SU-DHL-6 (cell line): ENCODE data around the gene GUCY1A1.

Source experiments
- H2AFZ ChIP-seq: fragments of 200-600 bp; sonication (generic); 2 replicates; pipeline ENCODE4 v1.6.1; 2014; ENCODE audit warnings: low read depth, mild to moderate bottlenecking, moderate library complexity, mixed read lengths, antibody characterized with exemption, low read length; ENCODE audit not compliant: severe bottlenecking
- H3F3A ChIP-seq: fragments of 200-600 bp; shearing (Covaris generic); 2 replicates; pipeline ENCODE4 v1.6.0; 2016; ENCODE audit warnings: antibody characterized with exemption, mild to moderate bottlenecking; ENCODE audit not compliant: insufficient read depth
- H3K27ac ChIP-seq: fragments of 200-600 bp; sonication (generic); 2 replicates; pipeline ENCODE4 v1.5.1; 2016; ENCODE audit warnings: low read depth, mild to moderate bottlenecking, low read length, moderate library complexity, mixed read lengths
- H3K27me3 ChIP-seq: fragments of 200-600 bp; sonication (generic), shearing (Covaris generic); 2 replicates; pipeline ENCODE4 v1.6.0; 2014; ENCODE audit warnings: mild to moderate bottlenecking, low read length
- H3K36me3 ChIP-seq: fragments of 200-600 bp; sonication (generic); 2 replicates; pipeline ENCODE4 v1.6.1; 2014; ENCODE audit warnings: mild to moderate bottlenecking, low read length, mixed read lengths
- H3K4me2 ChIP-seq: fragments of 300-600, 200-600 bp; shearing (Covaris generic), sonication (generic); 2 replicates; pipeline ENCODE4 v1.6.0; 2014; ENCODE audit warnings: low read length, low read depth, mild to moderate bottlenecking; ENCODE audit not compliant: poor library complexity, severe bottlenecking
- H3K4me3 ChIP-seq: fragments of 200-600 bp; sonication (generic); 2 replicates; pipeline ENCODE4 v1.5.1; 2014; ENCODE audit warnings: antibody characterized with exemption, low read length, mild to moderate bottlenecking, mixed read lengths; ENCODE audit not compliant: insufficient read depth, poor library complexity, severe bottlenecking
- H3K79me2 ChIP-seq: fragments of 200-600 bp; sonication (generic); 2 replicates; pipeline ENCODE4 v1.6.1; 2014; ENCODE audit warnings: mild to moderate bottlenecking, low read length, moderate library complexity; ENCODE audit not compliant: insufficient read depth
- H3K9ac ChIP-seq: fragments of 200-600 bp; sonication (generic); 2 replicates; pipeline ENCODE4 v1.7.0; 2014; ENCODE audit warnings: mild to moderate bottlenecking, low read length
- H3K9me2 ChIP-seq: fragments of 200-600 bp; sonication (generic); replicated peaks from 2 replicates; pipeline ENCODE4 v1.6.1; 2014; ENCODE audit warnings: low read length; ENCODE audit not compliant: insufficient read depth
- H3K9me3 ChIP-seq: fragments of 200-600 bp; sonication (generic); 2 replicates; pipeline ENCODE4 v1.6.1; 2014; ENCODE audit warnings: low read length, mixed read lengths; ENCODE audit not compliant: insufficient read depth
- H4K20me1 ChIP-seq: fragments of 200-600 bp; sonication (generic); 2 replicates; pipeline ENCODE4 v1.6.1; 2014; ENCODE audit warnings: low read depth, mild to moderate bottlenecking, antibody characterized with exemption, low read length, moderate library complexity, mixed read lengths
- CTCF ChIP-seq: fragments of 200-600 bp; sonication (generic); IDR thresholded peaks from one replicate; pipeline ENCODE4 v1.5.1; 2017; ENCODE audit warnings: antibody characterized with exemption, mild to moderate bottlenecking, low read length, moderate library complexity; ENCODE audit not compliant: insufficient read depth, poor library complexity, severe bottlenecking
- EZH2phosphoT487 ChIP-seq: fragments of 200-600 bp; sonication (generic), shearing (Covaris generic); conservative IDR thresholded peaks from 2 replicates; pipeline ENCODE4 v1.6.1; 2018; ENCODE audit warnings: mild to moderate bottlenecking, antibody characterized with exemption, low read length, moderate library complexity, mixed read lengths

Gene GUCY1A1

GRCh38 chr4:155708782-155709181 is 42.1 kb downstream of the GUCY1A1 start:
- Histone ChIP-seq H3K27ac (no peak overlapping the region), H3F3A (no peaks in the 10 kb centered on the region)
- TF ChIP-seq CTCF (no peak), EZH2phosphoT487 (no peak)

GRCh38 chr4:155709918-155710317 is 43.3 kb downstream of the GUCY1A1 start:
- Histone ChIP-seq H2AFZ (no peak overlapping the region), H3K9me2 (no peaks in the 10 kb centered on the region), H3K9me3 (no peaks in the 10 kb centered on the region), H3K4me2 (no peak overlapping the region), H3K27me3 (no peaks in the 10 kb centered on the region), H3K9ac (no peak overlapping the region), H3K27ac (no peak overlapping the region), H3K36me3 (no peaks in the 10 kb centered on the region), H3F3A (no peaks in the 10 kb centered on the region), H4K20me1 (no peaks in the 10 kb centered on the region), H3K79me2 (no peaks in the 10 kb centered on the region), H3K4me3 (no peak overlapping the region)
- TF ChIP-seq EZH2phosphoT487 (no peak), CTCF (no peak)

More at GRCh38 chr4:155708782-155709181, 42.1 kb downstream of the GUCY1A1 start:
- no peaks in the 10 kb centered on the region for H4K20me1 ChIP-seq
- H3K4me2 ChIP-seq = no peak overlapping the region
- H3K36me3 ChIP-seq = no peaks in the 10 kb centered on the region
- H3K9ac ChIP-seq = no peak overlapping the region
- no peaks in the 10 kb centered on the region for H3K9me3 ChIP-seq
- H3K79me2 ChIP-seq = no peaks in the 10 kb centered on the region
- H3K27me3 ChIP-seq = no peaks in the 10 kb centered on the region
- H3K4me3 ChIP-seq = no peak overlapping the region
- no peaks in the 10 kb centered on the region for H3K9me2 ChIP-seq
- H2AFZ ChIP-seq = no peak overlapping the region

GRCh38 chr4:155711556-155711955 is 44.9 kb downstream of the GUCY1A1 start:
- no peak overlapping the region for H3K4me3 ChIP-seq
- TF ChIP-seq EZH2phosphoT487 (no peak), CTCF (no peak)
- H2AFZ ChIP-seq = no peak overlapping the region

GRCh38 chr4:155712846-155713245 is 46.2 kb downstream of the GUCY1A1 start:
- no peak overlapping the region for H2AFZ ChIP-seq
- no peaks in the 10 kb centered on the region for H3K27me3 ChIP-seq
- no peaks in the 10 kb centered on the region for H3K9me2 ChIP-seq
- no peak overlapping the region for H3K4me2 ChIP-seq
- no peaks in the 10 kb centered on the region for H3K79me2 ChIP-seq
- H3K27ac ChIP-seq = no peak overlapping the region
- no peaks in the 10 kb centered on the region for H3F3A ChIP-seq
- no peaks in the 10 kb centered on the region for H4K20me1 ChIP-seq
- no peaks in the 10 kb centered on the region for H3K9me3 ChIP-seq
- TF ChIP-seq EZH2phosphoT487 (no peak), CTCF (no peak)
- no peak overlapping the region for H3K4me3 ChIP-seq
- H3K36me3 ChIP-seq = no peaks in the 10 kb centered on the region
- no peak overlapping the region for H3K9ac ChIP-seq

More at GRCh38 chr4:155711556-155711955, 44.9 kb downstream of the GUCY1A1 start:
- Histone ChIP-seq H3K9me2 (no peaks in the 10 kb centered on the region), H4K20me1 (no peaks in the 10 kb centered on the region), H3K27me3 (no peaks in the 10 kb centered on the region), H3K4me2 (no peak overlapping the region), H3K9me3 (no peaks in the 10 kb centered on the region), H3F3A (no peaks in the 10 kb centered on the region), H3K36me3 (no peaks in the 10 kb centered on the region), H3K9ac (no peak overlapping the region), H3K27ac (no peak overlapping the region), H3K79me2 (no peaks in the 10 kb centered on the region)
